ENCODE data around the gene SMYD2.

The SMYD2 gene

DNA sequence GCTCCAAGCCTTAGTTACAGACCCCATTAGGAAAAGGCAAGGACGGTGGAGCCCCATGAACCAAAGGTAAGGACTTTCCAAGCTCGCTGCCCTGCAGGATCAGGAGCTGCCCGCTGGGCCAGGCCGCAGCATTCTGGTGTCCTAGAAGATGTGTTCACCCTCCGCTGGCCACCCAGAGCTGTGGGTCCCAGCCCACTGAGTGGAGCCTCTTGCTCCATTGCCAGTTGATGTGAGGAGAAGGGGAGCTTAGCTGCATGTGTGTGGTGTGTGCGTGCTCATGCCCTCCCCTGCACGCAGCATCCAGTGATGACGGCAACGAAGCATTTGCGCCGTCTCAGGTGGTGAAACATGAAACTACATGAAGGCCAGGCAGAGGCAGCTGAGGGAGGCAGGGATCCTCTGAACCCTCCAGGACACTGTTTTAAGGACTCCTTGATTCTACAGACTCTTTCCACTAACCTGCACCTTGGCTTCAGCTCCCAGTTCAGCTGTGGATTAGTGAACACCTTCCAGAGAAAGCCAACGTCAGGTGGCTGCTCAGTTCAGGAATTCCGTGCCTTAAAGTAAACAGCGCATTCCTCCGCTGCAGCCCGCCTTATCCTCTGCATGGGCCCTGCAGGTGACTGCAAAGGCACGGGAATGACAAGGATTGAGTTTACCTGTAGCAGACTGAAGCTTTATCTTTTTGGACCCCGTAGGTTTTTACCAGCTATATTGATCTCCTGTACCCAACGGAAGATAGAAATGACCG, 48.7 kb downstream of the SMYD2 start:
- DNase-seq (ENCODE audit: low read depth) = no peak

GRCh38 chr1:214330222-214330621, 49.3 kb downstream of the SMYD2 start:
- DNase-seq (ENCODE audit: low read depth) = no peak

DNA sequence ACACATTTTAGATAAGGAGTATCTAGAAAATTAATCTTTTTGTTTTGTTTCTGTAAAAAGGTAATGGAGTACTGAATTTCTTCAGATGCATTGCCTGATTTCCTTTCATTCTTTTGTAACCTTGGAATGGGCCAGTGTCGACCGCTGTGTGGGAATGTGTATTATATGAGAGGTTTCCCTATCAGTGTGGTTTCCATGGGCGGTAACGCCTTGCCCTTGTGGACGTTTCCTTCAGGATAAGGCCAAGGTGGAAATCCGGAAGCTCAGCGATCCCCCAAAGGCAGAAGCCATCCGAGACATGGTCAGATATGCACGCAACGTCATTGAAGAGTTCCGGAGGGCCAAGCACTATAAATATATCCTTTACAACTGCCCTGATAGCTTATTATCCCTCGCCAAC, 49.8 kb downstream of the SMYD2 start:
- no peak for DNase-seq (ENCODE audit: low read depth)

- DNase-seq (ENCODE audit: low read depth) = no peak
Observed at GRCh38 chr1:214331180-214331579, 50.2 kb downstream of the SMYD2 start.

GRCh38 chr1:214331827-214332423, 51.0 kb downstream of the SMYD2 start:
- peak; percentile 15 for DNase-seq (ENCODE audit: low read depth)

GRCh38 chr1:214332946-214333798, 52.2 kb downstream of the SMYD2 start:
- peak; percentile 21 for DNase-seq (ENCODE audit: low read depth)

- DNase-seq (ENCODE audit: low read depth) = no peak
Observed at GRCh38 chr1:214335567-214335966, 54.6 kb downstream of the SMYD2 start.

GRCh38 chr1:214337015-214337414, 56.1 kb downstream of the SMYD2 start:
- no peak for DNase-seq (ENCODE audit: low read depth)

DNA sequence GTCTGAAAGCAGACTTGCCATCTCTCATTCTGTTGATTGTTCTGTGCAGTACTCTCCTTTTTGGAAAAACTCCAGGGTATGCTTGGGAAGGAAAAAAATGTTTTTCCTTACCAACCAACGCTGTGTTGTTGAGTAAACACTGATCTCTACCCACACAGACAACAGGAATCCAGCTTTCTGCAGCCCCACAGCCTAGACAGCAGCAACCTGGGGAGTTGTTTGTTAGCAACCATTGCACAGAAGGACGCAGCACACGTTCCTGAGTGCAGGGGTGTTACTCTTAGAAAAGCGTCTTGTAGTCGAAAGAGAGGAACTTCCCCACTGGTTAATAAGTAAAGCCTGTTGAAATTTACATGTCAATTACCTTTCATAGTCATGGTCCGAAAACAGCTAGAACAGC, 56.6 kb downstream of the SMYD2 start:
- DNase-seq (ENCODE audit: low read depth) = no peak

DNA sequence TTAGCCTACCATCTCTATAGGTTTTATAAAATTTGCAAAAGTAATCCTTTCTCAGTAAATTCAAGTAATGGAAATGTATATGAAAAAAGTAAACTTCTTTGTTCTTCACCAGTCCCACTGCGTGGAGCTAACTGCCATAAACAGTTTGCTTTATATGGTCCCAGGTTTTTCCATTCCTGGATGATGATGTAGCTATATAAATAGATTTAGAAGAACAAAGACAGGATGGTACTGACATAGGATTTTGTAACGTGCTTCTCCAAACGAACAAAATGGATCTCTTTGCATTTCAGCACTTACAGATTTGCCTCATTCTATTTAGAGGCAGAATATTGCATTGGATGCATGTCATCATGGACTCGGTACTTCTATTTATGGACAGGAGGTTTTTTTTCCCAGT, 57.3 kb downstream of the SMYD2 start:
- no peak for DNase-seq (ENCODE audit: low read depth)

DNA sequence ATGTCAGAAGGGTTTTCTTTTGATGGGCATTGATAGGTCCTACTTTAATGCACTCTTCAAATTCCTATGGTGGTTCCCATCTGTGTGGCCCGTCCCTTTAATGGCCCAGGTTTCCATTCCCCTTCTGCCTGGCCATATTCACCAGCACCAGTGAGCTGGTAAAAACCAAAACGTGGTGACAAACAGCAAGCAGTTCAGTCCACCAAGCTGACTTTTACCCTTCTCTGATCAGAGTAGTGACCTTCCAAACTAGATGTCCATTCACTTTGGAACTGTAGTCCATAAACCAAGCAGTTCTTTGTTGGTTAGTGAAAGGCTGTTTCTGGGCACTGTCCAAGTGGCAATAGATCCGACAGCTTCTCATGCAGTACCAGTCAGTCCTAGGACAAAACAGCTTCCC, 60.5 kb downstream of the SMYD2 start:
- no peak for DNase-seq (ENCODE audit: low read depth)

GRCh38 chr1:214341932-214342331, 61.0 kb downstream of the SMYD2 start:
- no peak for DNase-seq (ENCODE audit: low read depth)

DNA sequence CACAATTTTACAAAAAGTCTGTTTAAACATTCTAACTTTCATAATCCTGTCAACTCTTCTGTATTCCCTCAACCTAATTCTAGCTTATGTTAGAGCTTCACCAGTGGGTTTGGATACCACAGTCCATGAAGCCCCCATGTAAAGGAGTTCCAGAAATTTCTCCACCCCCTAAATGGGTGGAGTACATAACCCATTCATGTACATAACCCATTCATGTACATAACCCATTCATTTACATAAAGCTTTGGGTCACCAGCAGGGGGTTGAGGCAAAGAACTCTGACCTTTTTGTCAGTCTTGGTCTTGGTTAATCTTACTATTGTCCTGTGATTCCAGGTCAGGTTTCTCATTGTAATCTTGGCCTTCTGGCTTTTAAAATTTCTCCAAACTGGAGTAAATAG, 61.6 kb downstream of the SMYD2 start:
- no peak for DNase-seq (ENCODE audit: low read depth)

DNA sequence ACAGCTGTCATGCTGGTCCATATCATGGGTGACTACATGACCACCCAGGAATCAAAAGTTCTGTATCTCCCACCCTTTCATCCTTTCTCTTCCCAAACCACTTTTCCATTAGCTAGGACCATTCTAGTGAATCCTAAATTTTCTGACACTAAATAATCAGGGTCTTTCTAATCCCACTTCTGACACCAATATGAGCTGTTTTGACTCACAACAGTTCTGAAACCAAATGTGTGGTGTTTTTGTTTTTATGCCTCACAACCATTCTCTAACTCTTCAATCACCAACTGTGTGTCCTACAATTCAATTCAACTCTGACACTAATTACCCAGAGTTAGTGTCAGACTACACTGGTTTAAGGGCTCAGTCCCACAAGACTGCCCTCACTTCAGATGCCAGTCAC, 63.9 kb downstream of the SMYD2 start:
- no peak for DNase-seq (ENCODE audit: low read depth)

GRCh38 chr1:214349008-214349407, 68.0 kb downstream of the SMYD2 start:
- no peak for DNase-seq (ENCODE audit: low read depth)

DNA sequence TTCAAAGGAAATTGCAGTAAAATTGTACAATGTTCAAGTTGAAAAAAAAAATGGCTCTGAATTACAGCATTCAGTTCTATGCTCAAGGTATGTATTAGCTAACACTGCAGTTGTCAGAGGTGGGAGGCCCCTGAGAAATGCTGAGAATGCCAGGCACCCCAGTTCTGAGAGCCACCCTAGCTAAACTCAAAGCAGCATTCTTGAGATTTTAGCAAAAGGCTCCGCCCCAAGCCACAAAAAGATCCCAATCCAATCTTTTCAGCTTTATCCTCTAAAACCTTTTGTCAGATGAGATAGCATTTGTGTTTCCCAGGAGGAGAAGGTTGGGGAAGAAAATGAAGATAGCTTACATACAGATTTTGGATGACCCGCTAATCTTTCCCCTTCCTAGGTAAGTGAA, 68.8 kb downstream of the SMYD2 start:
- DNase-seq (ENCODE audit: low read depth) = no peak

DNA sequence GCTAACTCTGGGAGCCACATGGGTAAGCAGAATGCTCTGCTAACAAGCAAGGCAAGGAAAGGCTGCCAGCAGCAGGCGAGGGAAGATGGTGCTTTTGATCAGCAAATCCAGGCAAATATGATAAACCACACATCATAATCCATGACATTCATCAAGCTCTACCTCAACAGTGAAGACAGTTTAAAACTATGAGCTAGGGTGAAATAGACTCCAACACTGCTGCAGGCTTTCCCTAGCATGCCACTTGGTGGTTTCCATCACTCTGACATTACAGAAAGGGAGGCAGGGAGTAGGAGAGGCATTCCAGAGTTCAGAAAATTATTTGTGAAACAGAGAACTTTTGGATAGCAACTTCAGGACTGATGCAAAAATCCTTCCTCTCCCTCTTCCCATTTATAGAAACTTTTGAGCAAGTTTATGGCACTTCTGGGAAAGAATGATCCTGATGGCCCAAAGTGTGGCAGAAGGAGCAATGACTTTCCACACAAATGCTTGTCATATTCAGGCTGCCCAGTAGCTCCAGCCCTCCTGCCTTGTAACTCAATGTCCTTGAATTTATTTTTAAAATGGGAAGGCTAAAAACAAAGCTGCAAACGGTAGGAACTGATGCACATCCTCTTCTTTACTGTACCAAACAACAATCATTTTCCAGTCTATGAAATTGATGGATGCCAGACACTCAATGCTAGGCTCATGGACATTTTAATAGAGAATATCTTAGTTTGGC, 70.8 kb downstream of the SMYD2 start:
- no peak for DNase-seq (ENCODE audit: low read depth)

GRCh38 chr1:214352838-214353237, 71.9 kb downstream of the SMYD2 start:
- no peak for DNase-seq (ENCODE audit: low read depth)

DNA sequence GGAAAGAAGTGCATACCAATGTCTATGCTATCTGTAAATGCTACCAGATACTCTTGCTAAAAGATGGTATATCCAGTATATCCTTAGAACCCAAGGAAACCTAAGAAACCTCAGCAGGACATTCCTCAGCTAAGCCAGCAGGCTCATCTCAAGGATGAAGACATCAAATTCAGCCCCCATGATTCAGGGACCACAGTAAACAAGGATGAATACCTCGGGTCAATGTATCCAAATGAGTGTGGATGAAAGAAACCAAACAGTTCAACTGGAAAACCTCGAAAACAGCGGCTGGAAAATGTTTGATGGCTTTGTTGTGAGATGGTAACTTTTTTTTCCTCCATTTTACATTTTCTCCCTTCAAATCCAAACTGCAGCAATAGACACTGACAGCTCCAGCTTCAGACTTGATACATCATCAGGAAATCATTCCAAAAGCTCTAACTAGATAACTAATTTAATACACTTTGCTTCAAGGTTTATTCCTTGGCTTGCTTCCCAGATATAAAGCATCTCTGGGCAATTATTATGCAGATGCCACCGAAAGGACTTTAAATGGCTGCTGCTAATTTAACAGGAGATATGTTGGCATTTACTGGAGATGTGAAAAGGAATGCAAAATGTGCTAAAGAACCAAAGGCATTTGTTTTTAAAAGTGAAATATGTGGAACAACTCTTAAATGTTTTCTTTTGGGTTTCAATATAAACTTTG, 73.6 kb downstream of the SMYD2 start:
- no peak for DNase-seq (ENCODE audit: low read depth)

GRCh38 chr1:214360116-214360515, 79.2 kb downstream of the SMYD2 start:
- DNase-seq (ENCODE audit: low read depth) = no peak

GRCh38 chr1:214360525-214361164, 79.7 kb downstream of the SMYD2 start:
- DNase-seq (ENCODE audit: low read depth) = no peak
